HEK293T (cell line): ENCODE measurements around the gene PRAC2.

Experiments used
- ARNT ChIP-seq: fragments of 450-650 bp; IDR thresholded peaks from 2 replicates; pipeline ENCODE4 v1.6.1; 2017; ENCODE audit warnings: mild to moderate bottlenecking
- BHLHE40 ChIP-seq: fragments of 450-650 bp; IDR thresholded peaks from 2 replicates; pipeline ENCODE4 v1.6.1; 2016; ENCODE audit warnings: mild to moderate bottlenecking, moderate library complexity, borderline replicate concordance
- L3MBTL2 ChIP-seq: fragments of 450-650 bp; conservative IDR thresholded peaks from 2 replicates; pipeline ENCODE4 v1.6.1; 2016; ENCODE audit warnings: mild to moderate bottlenecking
- LEF1 ChIP-seq: fragments of 450-650 bp; IDR thresholded peaks from 2 replicates; pipeline ENCODE4 v1.6.1; 2017; ENCODE audit warnings: mild to moderate bottlenecking, borderline replicate concordance
- SUZ12 ChIP-seq: fragments of 450-650 bp; IDR thresholded peaks from 2 replicates; pipeline ENCODE4 v1.6.1; 2016; ENCODE audit warnings: mild to moderate bottlenecking
- ZNF384 ChIP-seq: fragments of 450-650 bp; IDR thresholded peaks from 2 replicates; pipeline ENCODE4 v1.6.1; 2016

DNA sequence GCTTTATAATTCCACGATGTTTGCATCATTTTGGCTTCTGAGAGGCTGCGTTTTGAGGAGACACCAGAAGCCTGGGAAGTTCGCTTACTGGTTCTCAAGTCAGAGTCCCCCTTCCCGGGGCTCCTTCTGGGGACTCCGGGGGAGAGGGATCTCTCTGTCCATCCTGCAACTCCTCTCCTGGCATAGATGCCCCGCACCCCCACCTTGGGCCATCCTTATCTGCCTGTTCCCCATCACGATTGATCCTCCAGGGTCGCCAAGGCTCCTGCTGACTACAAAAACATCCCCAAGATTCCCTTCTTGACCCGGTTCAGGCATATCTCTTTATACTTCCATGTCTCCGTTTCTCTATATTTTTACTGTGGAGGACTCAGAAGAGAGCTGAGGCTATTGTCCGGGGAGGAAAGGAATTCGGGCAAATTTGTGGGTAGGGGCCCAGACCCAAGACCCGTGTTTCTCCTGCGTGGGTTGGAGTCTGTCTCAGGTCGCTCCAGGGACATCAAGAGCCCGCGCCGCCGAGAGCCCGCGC is 24.0 kb downstream of the PRAC2 start:
- TF ChIP-seq ARNT (no peak), ZNF384 (no peak), BHLHE40 (no peak), SUZ12 (no peak), L3MBTL2 (no peak), LEF1 (no peak)
